Activated T-cell treated with anti-CD3 and anti-CD28 coated beads, Interleukin-2, amount 50 U/mL, for 1 hour (primary cell): ENCODE data around the gene AGPAT3.

ENCODE experiments used
- DNase-seq: peaks from one replicate; pipeline ENCODE4 v3.0.0-alpha.2; 2020

The AGPAT3 gene

GRCh38 chr21:43865540-43866259, 677 bp downstream of the AGPAT3 start:
- peak; percentile 68 for DNase-seq

DNA sequence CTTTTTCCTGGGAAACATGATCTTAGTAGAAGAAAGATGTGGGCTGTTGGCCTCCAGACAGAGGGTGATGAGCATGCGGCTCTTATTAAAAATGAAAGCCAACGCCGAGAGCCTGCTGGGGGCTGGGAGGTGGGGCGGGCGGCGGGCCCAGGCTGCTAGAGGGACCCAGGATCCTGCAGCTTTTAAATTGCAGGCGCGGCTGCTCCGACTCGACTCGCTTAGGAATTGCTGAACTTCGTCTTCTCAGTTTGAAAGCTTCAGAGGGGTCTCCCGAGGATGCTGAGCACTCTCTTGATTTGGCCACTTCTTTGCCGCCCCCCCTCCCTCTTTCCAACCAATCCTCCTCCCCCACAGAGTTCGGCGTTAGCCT, 1.2 kb downstream of the AGPAT3 start:
- peak; percentile 43 for DNase-seq

GRCh38 chr21:43866659-43867331, 1.8 kb downstream of the AGPAT3 start:
- peak; percentile 60 for DNase-seq

GRCh38 chr21:43867332-43867703, 2.3 kb downstream of the AGPAT3 start:
- DNase-seq = no peak

GRCh38 chr21:43867948-43868347, 2.9 kb downstream of the AGPAT3 start:
- no peak for DNase-seq

DNA sequence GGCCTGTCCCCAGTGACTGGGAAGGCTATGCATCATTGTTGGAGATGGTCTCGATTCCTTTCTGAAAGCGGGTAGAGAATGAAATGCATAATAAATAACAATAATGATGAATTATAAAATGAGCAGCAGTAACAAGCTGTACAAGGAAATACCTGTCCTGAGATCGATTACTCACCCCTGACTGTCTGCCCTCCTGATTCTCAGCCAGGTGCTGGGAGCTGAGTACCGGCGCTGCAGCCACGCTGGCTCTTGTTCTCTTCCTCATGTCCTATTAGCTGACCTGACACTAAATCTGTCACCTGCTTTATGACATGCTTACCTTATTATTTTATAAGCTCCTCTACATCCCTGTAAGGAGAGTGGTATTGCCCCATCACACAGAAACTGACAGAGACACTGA, 3.4 kb downstream of the AGPAT3 start:
- DNase-seq = no peak

GRCh38 chr21:43869486-43870325, 4.7 kb downstream of the AGPAT3 start:
- no peak for DNase-seq

GRCh38 chr21:43871487-43871886, 6.5 kb downstream of the AGPAT3 start:
- DNase-seq = no peak

DNA sequence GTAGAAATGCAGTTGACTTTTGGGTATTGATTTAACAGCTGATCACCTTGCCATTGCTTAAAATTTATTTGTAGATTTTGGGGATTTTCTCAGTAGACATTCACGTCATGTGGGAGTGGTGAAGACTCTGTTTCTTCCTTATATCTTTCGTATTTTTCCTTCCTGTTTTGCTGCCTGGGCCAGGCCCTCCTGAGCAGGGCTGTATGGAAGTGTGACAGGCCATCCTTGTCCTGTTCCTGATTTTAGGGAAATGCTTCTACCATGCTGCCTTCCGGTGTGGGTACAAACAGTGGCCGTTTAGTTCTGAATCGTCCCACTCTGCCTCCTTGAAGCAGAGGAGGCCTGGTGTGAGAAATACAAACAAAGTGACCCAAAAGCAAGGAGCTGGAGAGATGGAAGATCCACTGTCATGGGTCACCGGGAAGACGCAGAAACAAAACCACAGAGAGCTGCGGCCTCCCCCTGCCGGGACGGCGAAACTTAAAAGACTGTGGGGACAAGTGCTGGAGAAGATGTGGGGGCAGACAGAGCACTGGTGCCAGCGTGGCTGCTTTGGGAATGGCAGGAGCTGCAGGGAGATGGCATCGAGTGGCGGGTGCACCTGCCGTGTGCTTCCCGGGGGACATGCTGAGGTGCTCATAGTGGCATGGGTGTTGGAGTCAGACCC, 7.6 kb downstream of the AGPAT3 start:
- no peak for DNase-seq

DNA sequence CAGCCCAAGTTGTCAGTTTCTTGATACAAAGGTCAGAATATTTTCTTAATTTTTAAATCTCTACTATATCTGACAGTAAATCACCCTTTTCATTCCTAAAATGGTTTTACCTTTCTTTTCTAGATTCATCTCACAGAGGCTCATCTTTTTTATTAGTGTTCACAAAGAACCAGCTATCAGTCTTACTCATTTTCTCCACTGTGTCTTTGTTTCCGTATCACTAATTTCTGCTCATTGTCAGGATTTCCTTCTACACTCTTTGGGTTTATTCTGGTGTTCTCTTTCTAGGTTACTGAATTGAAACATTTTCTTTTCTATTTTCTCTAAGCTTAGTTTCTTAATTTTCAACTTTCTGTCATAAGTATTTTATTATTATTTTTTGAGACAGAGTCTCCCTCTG, 8.7 kb downstream of the AGPAT3 start:
- no peak for DNase-seq

GRCh38 chr21:43874085-43874805, 9.2 kb downstream of the AGPAT3 start:
- no peak for DNase-seq

GRCh38 chr21:43876605-43877004, 11.6 kb downstream of the AGPAT3 start:
- no peak for DNase-seq

GRCh38 chr21:43877936-43878575, 13.0 kb downstream of the AGPAT3 start:
- DNase-seq = no peak

DNA sequence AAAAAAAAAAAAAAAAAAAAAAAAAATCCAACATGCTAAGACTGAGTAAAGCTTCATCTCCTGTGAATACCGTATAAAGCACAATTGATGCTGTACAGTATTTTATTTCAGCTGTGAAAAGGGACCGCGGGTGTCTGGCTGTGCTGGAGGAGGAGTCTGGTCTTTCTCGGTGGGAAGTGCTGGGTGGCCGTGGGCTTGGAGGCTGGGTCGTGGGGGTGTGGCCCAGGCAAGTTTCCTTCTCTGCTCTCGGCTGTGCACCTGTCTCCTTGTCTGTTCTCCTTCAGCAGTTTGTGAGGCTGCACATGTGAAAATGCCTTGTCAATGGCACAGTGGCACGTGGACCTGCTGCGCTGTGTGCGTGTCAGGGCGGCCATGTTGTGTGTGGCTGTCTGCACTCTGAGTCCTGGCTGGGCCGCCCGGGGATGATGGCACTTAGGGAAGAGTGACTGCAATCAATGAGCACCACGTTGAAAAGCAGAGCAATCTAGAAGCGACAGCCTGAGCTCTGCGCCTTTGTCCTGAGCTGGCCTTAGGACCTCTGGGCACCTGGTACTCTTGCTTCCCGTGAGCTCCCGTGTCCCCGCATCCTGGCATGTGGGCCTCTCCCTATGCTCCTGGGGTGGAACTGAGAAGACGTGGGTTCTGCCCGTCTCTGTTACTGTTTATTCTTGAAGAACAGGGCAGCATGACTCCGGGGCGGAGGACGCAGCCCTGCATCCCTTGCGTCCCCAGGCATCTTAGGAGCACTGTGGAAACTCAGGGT, 14.5 kb downstream of the AGPAT3 start:
- no peak for DNase-seq

GRCh38 chr21:43880111-43880985, 15.3 kb downstream of the AGPAT3 start:
- no peak for DNase-seq

DNA sequence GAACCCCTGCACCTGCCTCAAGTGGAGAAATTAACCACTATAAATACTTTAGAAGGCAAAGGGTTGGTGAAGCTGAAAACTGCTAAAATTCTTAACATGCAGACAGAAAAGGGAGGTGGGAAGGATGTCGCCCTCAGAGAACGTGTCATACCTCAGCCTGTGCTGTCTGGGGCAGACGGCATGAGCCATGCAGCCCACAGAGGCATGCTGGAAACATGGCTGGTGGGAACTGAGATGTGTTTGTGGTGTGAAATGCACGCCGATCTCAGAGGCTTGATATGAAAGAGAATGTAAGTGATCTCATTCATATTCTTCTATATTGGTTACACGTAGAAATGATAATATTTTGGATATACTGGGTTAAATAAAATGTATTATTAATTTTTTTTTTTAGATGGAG, 16.3 kb downstream of the AGPAT3 start:
- no peak for DNase-seq

DNA sequence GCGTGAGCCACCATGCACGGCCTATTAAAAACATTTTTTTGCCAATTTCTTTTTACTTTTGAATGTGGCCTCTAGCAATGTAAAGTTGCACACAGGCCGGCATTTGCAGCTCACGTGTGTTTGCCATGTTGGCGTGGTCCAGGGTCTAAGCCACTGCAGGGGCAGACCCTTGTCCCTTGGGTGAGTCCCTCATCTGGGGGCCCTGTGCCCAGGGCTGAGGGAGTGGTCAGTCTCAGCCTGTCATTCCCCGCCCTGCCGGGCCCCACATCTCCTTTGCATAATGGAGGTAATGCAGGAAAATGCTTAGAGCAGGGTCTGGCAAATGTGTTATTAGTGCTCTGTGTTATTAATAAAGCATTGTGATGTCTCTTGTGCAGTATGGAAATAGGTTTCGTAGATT, 16.9 kb downstream of the AGPAT3 start:
- no peak for DNase-seq

GRCh38 chr21:43882952-43883545, 18.0 kb downstream of the AGPAT3 start:
- no peak for DNase-seq

DNA sequence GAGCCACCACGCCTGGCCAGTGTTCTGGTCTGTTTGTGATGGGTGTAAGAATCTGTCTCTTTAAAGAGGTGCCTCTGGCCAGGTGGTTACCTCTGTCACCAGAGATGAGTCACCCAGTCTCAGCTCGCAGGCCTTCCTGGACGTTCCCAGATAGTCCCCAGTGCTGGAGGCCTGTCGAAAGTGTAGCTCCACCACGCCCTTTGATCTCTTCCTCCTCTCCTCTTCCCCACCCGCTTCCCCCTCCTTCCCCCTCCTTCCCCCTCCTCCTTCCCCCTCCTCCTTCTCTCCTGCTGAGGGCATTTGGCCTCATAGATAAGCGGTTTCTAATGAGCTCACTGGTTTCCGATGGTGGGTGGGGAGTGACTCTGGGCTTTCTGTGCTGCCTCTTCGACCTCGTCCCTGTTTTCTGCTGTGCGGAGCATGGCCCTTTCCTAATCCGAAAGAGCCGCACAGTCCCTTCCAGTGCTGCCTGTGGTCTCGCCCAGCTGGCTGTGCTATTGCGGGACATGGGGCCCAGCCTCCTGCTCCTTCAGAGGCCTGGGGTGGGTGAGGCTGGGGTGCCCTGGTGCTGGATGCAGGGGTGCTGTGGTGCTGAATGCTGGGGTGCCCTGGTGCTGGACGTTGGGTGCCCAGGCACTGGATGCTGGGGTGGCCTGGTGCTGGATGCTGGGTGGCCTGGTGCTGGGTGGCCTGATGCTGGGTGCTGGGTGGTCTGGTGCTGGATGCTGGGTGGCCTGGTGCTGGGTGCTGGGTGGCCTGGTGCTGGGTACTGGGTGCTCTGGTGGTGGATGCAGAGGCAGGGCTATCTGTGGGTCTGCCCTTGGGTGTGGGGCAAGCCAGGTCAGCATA, 19.2 kb downstream of the AGPAT3 start:
- no peak for DNase-seq
